ENCODE results near the gene ADGRA1. TPM values are rescaled to one million over a fixed set of nuclear protein-coding genes. Genes with fewer than 3 reads are reported as not detected.

ADGRA1 gene
- total RNA-seq, 2 experiments from 2014 or later: not detected

GRCh38 chr10:133082685-133083421, 4.9 kb upstream of the ADGRA1 start:
- no peaks in the 10 kb centered on the region for H3K79me2 ChIP-seq (ENCODE audit: insufficient read depth, low read depth, low read length)
- no peak overlapping the region for H2AFZ ChIP-seq (ENCODE audit: low read length)
- H3K36me3 ChIP-seq (ENCODE audit: insufficient read depth, low read length): no peaks in the 10 kb centered on the region
- H4K20me1 ChIP-seq (ENCODE audit: insufficient read depth, low read length): no peaks in the 10 kb centered on the region
- no peaks in the 10 kb centered on the region for H3K9me3 ChIP-seq (ENCODE audit: low read length)
- no peaks in the 10 kb centered on the region for H3K4me1 ChIP-seq (ENCODE audit: insufficient read depth, low read length, poor library complexity, severe bottlenecking)
- no peaks in the 10 kb centered on the region for H3K9me2 ChIP-seq (ENCODE audit: insufficient read depth, low read length)
- BruUV-seq (replicated peaks): no TSS peak
- no peak overlapping the region for H3K4me2 ChIP-seq (ENCODE audit: low read length)
- TF ChIP-seq EZH2phosphoT487 (IDR thresholded peaks at IDR 0.05; ENCODE audit: borderline replicate concordance, low read depth, low read length) (no peak), CTCF (conservative IDR thresholded peaks at IDR 0.05; ENCODE audit: low read length) (no peak)
- no peak overlapping the region for H3K27ac ChIP-seq (ENCODE audit: low read depth, low read length, poor library complexity, severe bottlenecking)
- CTCF ChIA-PET (ENCODE audit: unreplicated experiment): no interaction called here
- intact Hi-C loops (cut with micrococcal nuclease; ENCODE audit: unreplicated experiment): no loop called here
- no peak overlapping the region for H3K4me3 ChIP-seq (ENCODE audit: low read depth, low read length, poor library complexity, severe bottlenecking)
- no peak for DNase-seq (ENCODE audit: low spot score)
- POLR2A ChIA-PET: no interaction called here

- H3K4me3 ChIP-seq (ENCODE audit: low read depth, low read length, poor library complexity, severe bottlenecking): no peak overlapping the region
- H3K36me3 ChIP-seq (ENCODE audit: insufficient read depth, low read length): no peaks in the 10 kb centered on the region
- no peaks in the 10 kb centered on the region for H3K9me3 ChIP-seq (ENCODE audit: low read length)
- intact Hi-C loops (cut with micrococcal nuclease; ENCODE audit: unreplicated experiment): no loop called here
- no peaks in the 10 kb centered on the region for H4K20me1 ChIP-seq (ENCODE audit: insufficient read depth, low read length)
- no peaks in the 10 kb centered on the region for H3K9me2 ChIP-seq (ENCODE audit: insufficient read depth, low read length)
- BruUV-seq (replicated peaks): no TSS peak
- no peak overlapping the region for H3K4me2 ChIP-seq (ENCODE audit: low read length)
- H3K79me2 ChIP-seq (ENCODE audit: insufficient read depth, low read depth, low read length): no peaks in the 10 kb centered on the region
- ChIA-PET POLR2A (no interaction called here), CTCF (ENCODE audit: unreplicated experiment) (no interaction called here)
- DNase-seq (ENCODE audit: low spot score): no peak
- H3K4me1 ChIP-seq (ENCODE audit: insufficient read depth, low read length, poor library complexity, severe bottlenecking): no peaks in the 10 kb centered on the region
- no peak for TF ChIP-seq EZH2phosphoT487 (IDR thresholded peaks at IDR 0.05; ENCODE audit: borderline replicate concordance, low read depth, low read length)
- no peak for TF ChIP-seq CTCF (conservative IDR thresholded peaks at IDR 0.05; ENCODE audit: low read length)
- no peak overlapping the region for H2AFZ ChIP-seq (ENCODE audit: low read length)
- no peak overlapping the region for H3K27ac ChIP-seq (ENCODE audit: low read depth, low read length, poor library complexity, severe bottlenecking)
Observed at GRCh38 chr10:133083422-133084100, 4.2 kb upstream of the ADGRA1 start.

GRCh38 chr10:133084491-133084890, 3.2 kb upstream of the ADGRA1 start:
- BruUV-seq (replicated peaks): no TSS peak
- TF ChIP-seq EZH2phosphoT487 (IDR thresholded peaks at IDR 0.05; ENCODE audit: borderline replicate concordance, low read depth, low read length) (no peak), CTCF (conservative IDR thresholded peaks at IDR 0.05; ENCODE audit: low read length) (no peak)
- ChIA-PET POLR2A (no interaction called here), CTCF (ENCODE audit: unreplicated experiment) (no interaction called here)
- intact Hi-C loops (cut with micrococcal nuclease; ENCODE audit: unreplicated experiment): no loop called here
- Histone ChIP-seq H3K36me3 (ENCODE audit: insufficient read depth, low read length) (no peaks in the 10 kb centered on the region), H3K4me1 (ENCODE audit: insufficient read depth, low read length, poor library complexity, severe bottlenecking) (no peaks in the 10 kb centered on the region), H3K79me2 (ENCODE audit: insufficient read depth, low read depth, low read length) (no peaks in the 10 kb centered on the region), H3K4me3 (ENCODE audit: low read depth, low read length, poor library complexity, severe bottlenecking) (no peak overlapping the region), H3K27ac (ENCODE audit: low read depth, low read length, poor library complexity, severe bottlenecking) (no peak overlapping the region), H3K9me3 (ENCODE audit: low read length) (no peaks in the 10 kb centered on the region), H2AFZ (ENCODE audit: low read length) (no peak overlapping the region), H3K4me2 (ENCODE audit: low read length) (no peak overlapping the region), H4K20me1 (ENCODE audit: insufficient read depth, low read length) (no peaks in the 10 kb centered on the region), H3K9me2 (ENCODE audit: insufficient read depth, low read length) (no peaks in the 10 kb centered on the region)
- DNase-seq (ENCODE audit: low spot score): no peak
